Measurements from ENCODE around the gene PELI1.

DNA sequence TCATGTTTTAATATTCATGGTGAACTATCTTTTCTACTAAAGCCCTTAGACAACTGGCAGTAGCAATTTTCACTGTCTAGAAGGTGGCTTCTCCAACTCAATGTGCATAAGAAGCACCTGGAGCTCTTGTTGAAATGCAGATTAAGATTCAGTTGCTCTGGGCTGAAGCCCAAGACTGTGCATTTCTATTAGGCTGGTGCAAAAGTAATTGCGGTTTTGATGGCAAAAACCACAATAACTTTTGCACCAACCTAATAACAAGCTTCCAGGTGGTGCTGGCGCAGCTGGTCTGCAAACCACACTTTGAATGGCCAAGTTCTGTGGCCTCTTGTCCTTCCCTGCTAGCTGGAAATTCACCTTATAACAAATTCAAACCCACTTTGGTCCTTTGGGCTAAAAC, 98.3 kb downstream of the PELI1 start:
- TF ChIP-seq, protein P1, sequence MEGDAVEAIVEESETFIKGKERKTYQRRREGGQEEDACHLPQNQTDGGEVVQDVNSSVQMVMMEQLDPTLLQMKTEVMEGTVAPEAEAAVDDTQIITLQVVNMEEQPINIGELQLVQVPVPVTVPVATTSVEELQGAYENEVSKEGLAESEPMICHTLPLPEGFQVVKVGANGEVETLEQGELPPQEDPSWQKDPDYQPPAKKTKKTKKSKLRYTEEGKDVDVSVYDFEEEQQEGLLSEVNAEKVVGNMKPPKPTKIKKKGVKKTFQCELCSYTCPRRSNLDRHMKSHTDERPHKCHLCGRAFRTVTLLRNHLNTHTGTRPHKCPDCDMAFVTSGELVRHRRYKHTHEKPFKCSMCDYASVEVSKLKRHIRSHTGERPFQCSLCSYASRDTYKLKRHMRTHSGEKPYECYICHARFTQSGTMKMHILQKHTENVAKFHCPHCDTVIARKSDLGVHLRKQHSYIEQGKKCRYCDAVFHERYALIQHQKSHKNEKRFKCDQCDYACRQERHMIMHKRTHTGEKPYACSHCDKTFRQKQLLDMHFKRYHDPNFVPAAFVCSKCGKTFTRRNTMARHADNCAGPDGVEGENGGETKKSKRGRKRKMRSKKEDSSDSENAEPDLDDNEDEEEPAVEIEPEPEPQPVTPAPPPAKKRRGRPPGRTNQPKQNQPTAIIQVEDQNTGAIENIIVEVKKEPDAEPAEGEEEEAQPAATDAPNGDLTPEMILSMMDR (IDR thresholded peaks at IDR 0.05 in 8 of 11, conservative IDR thresholded peaks at IDR 0.05 in 3 of 11): no peak
- TF ChIP-seq POLR2A (IDR thresholded peaks at IDR 0.05): no peak
- TF ChIP-seq POLR2AphosphoS5 (IDR thresholded peaks at IDR 0.05): no peak

Measured in spleen (tissue), 7 donors.